Progenitor cell of endocrine pancreas (in vitro differentiated cells): Measurements from ENCODE around the gene USP10. TPM values are rescaled to one million over a fixed set of nuclear protein-coding genes. Genes with fewer than 3 reads are reported as not detected.
A peak's percentile ranks its signal among the peaks of the same experiment; 100 is the strongest.

ENCODE experiments used
- DNase-seq: peaks from one replicate; pipeline ENCODE4 v3.0.0; 2021; ENCODE audit warnings: low spot score; ENCODE audit not compliant: unreplicated experiment
- H3K27ac Mint-ChIP-seq: 2 replicates; pipeline ENCODE4 v1.8.0; 2021; ENCODE audit warnings: mild to moderate bottlenecking, moderate library complexity, mixed read lengths
- H3K27me3 Mint-ChIP-seq: 2 replicates; pipeline ENCODE4 v1.8.0; 2021; ENCODE audit warnings: mixed read lengths
- H3K36me3 Mint-ChIP-seq: 2 replicates; pipeline ENCODE4 v1.8.0; 2022; ENCODE audit warnings: mixed read lengths; ENCODE audit not compliant: insufficient read depth
- H3K4me1 Mint-ChIP-seq: 2 replicates; pipeline ENCODE4 v1.8.0; 2021; ENCODE audit warnings: low read depth, mixed read lengths
- H3K4me3 Mint-ChIP-seq: 2 replicates; pipeline ENCODE4 v1.8.0; 2021; ENCODE audit warnings: low read depth, mild to moderate bottlenecking, moderate library complexity, mixed read lengths
- H3K9me3 Mint-ChIP-seq: 2 replicates; pipeline ENCODE4 v1.8.0; 2021; ENCODE audit warnings: low read depth, mixed read lengths
- CTCF ChIP-seq: fragments of 200-600 bp; sonication (generic); IDR thresholded peaks from one replicate; pipeline ENCODE4 v1.5.0; 2021; ENCODE audit warnings: antibody characterized with exemption, mild to moderate bottlenecking; ENCODE audit not compliant: unreplicated experiment
- total RNA-seq: library from RNA; stranded (reverse); gene quantifications from 2 replicates; pipeline ENCODE4 v1.2.1, GENCODE V29; 2021

The USP10 gene
- total RNA-seq, 1 donor from 2014 or later, result 139 TPM

GRCh38 chr16:84817613-84818012, 117.8 kb downstream of the USP10 start:
- no peak for DNase-seq
- H3K9me3 Mint-ChIP-seq, result no peaks in the 10 kb centered on the region
- no peak for TF ChIP-seq CTCF
- H3K4me3 Mint-ChIP-seq, result no peak overlapping the region
- H3K27ac Mint-ChIP-seq, result no peak overlapping the region
- H3K36me3 Mint-ChIP-seq, result no peaks in the 10 kb centered on the region
- H3K27me3 Mint-ChIP-seq, result peaks cover 86% of the 10 kb centered on the region
- peaks cover 4% of the 10 kb centered on the region for H3K4me1 Mint-ChIP-seq

GRCh38 chr16:84818133-84818532, 118.3 kb downstream of the USP10 start:
- DNase-seq, result no peak
- Mint-ChIP-seq H3K4me3 (no peak overlapping the region), H3K27me3 (peaks cover 88% of the 10 kb centered on the region), H3K4me1 (peaks cover 4% of the 10 kb centered on the region), H3K36me3 (no peaks in the 10 kb centered on the region), H3K9me3 (no peaks in the 10 kb centered on the region), H3K27ac (no peak overlapping the region)
- TF ChIP-seq CTCF, result no peak

DNA sequence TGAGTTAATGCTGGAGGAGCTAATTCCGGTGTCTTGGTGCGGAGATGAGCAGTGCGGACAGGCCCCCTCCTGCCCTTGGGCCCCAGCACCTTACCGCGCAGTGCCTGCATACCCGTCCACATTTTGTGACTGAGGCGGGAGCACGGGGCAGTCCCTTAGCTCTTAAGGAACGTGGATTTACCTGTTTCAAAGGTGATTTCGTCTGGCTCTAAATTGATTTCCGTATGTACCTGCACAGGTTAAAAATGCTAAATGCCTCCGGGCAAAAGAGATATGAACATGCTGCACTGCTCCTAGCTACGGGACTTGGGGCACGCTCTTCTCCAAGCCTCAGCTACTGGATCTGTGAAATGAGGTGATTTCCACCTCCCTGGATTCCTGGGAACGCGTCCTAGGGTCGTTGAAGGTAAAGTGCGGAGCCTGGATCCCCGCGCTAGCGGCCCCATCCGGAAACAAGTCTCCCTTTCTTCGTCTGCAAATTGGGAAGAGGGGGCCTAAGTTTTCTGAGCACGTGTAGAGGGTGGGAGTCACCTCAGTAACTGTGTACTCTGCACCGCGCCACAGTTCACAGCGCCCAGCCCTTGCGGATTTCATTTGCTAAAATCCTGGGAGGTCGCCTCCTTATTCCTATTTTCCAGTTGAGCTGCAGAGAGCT, 119.3 kb downstream of the USP10 start:
- peaks cover 4% of the 10 kb centered on the region for H3K4me1 Mint-ChIP-seq
- no peak for DNase-seq
- TF ChIP-seq CTCF, result no peak
- no peaks in the 10 kb centered on the region for H3K9me3 Mint-ChIP-seq
- peak overlapping the region; percentile 55 for H3K4me3 Mint-ChIP-seq
- H3K27me3 Mint-ChIP-seq, result peaks cover 87% of the 10 kb centered on the region
- no peaks in the 10 kb centered on the region for H3K36me3 Mint-ChIP-seq
- no peak overlapping the region for H3K27ac Mint-ChIP-seq

- TF ChIP-seq CTCF, result no peak
- DNase-seq, result peak; percentile 94
- Mint-ChIP-seq H3K27ac (no peak within 1 kb of the TSS), H3K4me1 (peaks cover 4% of the 10 kb centered on the region), H3K27me3 (peaks cover 85% of the 10 kb centered on the region), H3K36me3 (no peaks in the 10 kb centered on the region), H3K9me3 (no peaks in the 10 kb centered on the region), H3K4me3 (peak within 1 kb of the TSS; percentile 65)
These were observed 120.0 kb downstream of the USP10 start, which contains the start of gene CRISPLD2 for GRCh38 chr16:84819644-84820304. Gene CRISPLD2, plus strand, starts transcription at chr16:84819985. Its CDS starts 18,511 bp downstream, at chr16:84838496.

- Mint-ChIP-seq H3K4me1 (peaks cover 4% of the 10 kb centered on the region), H3K9me3 (no peaks in the 10 kb centered on the region), H3K27me3 (peaks cover 85% of the 10 kb centered on the region), H3K4me3 (peak overlapping the region; percentile 65), H3K27ac (no peak overlapping the region), H3K36me3 (no peaks in the 10 kb centered on the region)
- TF ChIP-seq CTCF, result no peak
- DNase-seq, result no peak
These were observed 120.5 kb downstream of the USP10 start for GRCh38 chr16:84820305-84820684.
